HCT116 (cell line): Measurements from ENCODE around the gene SLF1. TPM values are rescaled to one million over a fixed set of nuclear protein-coding genes. Genes with fewer than 3 reads are reported as not detected.

ENCODE experiments used
- ATAC-seq: fragments of 200-7000 bp; cut with Tn5 transposase; 2 replicates; pipeline ENCODE4 v1.9.1; 2020; ENCODE audit warnings: mild to moderate bottlenecking, moderate library complexity
- BruUV-seq: library from RNA; stranded (reverse); fragments of 400-500 nt; replicated peaks from 2 replicates; lab custom pipeline; 2021; lab: Mats Ljungman, UMichigan
- CTCF ChIA-PET: fragments of 300-600 bp; sonication (Branson Sonifier 250); formaldehyde crosslinking; loops from one replicate; lab custom pipeline; 2021; ENCODE audit warnings: antibody characterized with exemption; lab: Charles Lee
- POLR2A ChIA-PET: fragments of 300-600, 350-600 bp; sonication (Branson Sonifier 250); formaldehyde crosslinking; loops from one replicate; lab custom pipeline; 2021; ENCODE audit warnings: antibody characterized with exemption; lab: Charles Lee
- RAD21 ChIA-PET, 2 experiments: fragments of 300-600 bp; sonication (Branson Sonifier 250); formaldehyde crosslinking; loops; one replicate each; lab custom pipeline; 2023; ENCODE audit warnings: low total read pairs in 2 of 2; ENCODE audit not compliant: uncharacterized antibody in 2 of 2, unreplicated experiment in 2 of 2, low non-redundant PET in 1 of 2; lab: Charles Lee
- DNase-seq: peaks from one replicate; pipeline ENCODE4 v3.0.0-alpha.2; 2010; ENCODE audit warnings: low read depth, low spot score
- H2AFZ ChIP-seq: fragments of 200-600 bp; shearing (Covaris generic), sonication (generic); 2 replicates; pipeline ENCODE4 v1.6.1; 2017; ENCODE audit warnings: low read depth, mixed run types, mixed read lengths, antibody characterized with exemption, low read length; ENCODE audit not compliant: poor library complexity, severe bottlenecking
- H3K27ac ChIP-seq: 2 replicates; pipeline ENCODE4 v1.5.1; 2012; ENCODE audit warnings: low read depth, low read length
- H3K27me3 ChIP-seq: fragments of 200-600 bp; sonication (generic); 2 replicates; pipeline ENCODE4 v1.6.1; 2016; ENCODE audit warnings: mixed run types, low read length, mixed read lengths; ENCODE audit not compliant: insufficient read depth
- H3K36me3 ChIP-seq, 2 experiments: fragments of 200-500 bp in 1 of 2; fragments of 200-600 bp in 1 of 2; sonication (Bioruptor generic) in 1 of 2; sonication (generic) in 1 of 2; 2 replicates each; pipeline versions ENCODE4 v1.5.1 to v1.6.1; 2014 to 2016; ENCODE audit warnings: low read length in 2 of 2, inconsistent platforms in 1 of 2, mixed read lengths in 1 of 2, mixed run types in 1 of 2; ENCODE audit not compliant: insufficient read depth in 2 of 2, control insufficient read depth in 1 of 2
- H3K4me1 ChIP-seq, 2 experiments: fragments of 200-600 bp in 1 of 2; sonication (generic) in 1 of 2; 2 replicates each; pipeline versions ENCODE4 v1.5.1 to v1.6.1; 2012 to 2017; ENCODE audit warnings: low read length in 2 of 2, inconsistent platforms in 1 of 2, mild to moderate bottlenecking in 1 of 2, mixed read lengths in 1 of 2, mixed run types in 1 of 2, moderate library complexity in 1 of 2; ENCODE audit not compliant: insufficient read depth in 2 of 2, control insufficient read depth in 1 of 2
- H3K4me2 ChIP-seq: fragments of 200-600 bp; sonication (generic); 2 replicates; pipeline ENCODE4 v1.6.1; 2017; ENCODE audit warnings: mixed run types, low read length, mixed read lengths
- H3K4me3 ChIP-seq, 2 experiments: fragments of 200-600 bp in 1 of 2; sonication (generic) in 1 of 2; replicated peaks in 1 of 2; 2 replicates each; pipeline ENCODE4 v1.5.1; 2011 to 2016; ENCODE audit warnings: low read length in 2 of 2, control low read depth in 1 of 2, low read depth in 1 of 2, mild to moderate bottlenecking in 1 of 2, mixed read lengths in 1 of 2, mixed run types in 1 of 2
- H3K79me2 ChIP-seq: fragments of 200-600 bp; sonication (generic); 2 replicates; pipeline ENCODE4 v1.6.1; 2017; ENCODE audit warnings: mild to moderate bottlenecking, mixed run types, low read length, moderate library complexity, mixed read lengths; ENCODE audit not compliant: insufficient read depth
- H3K9ac ChIP-seq: fragments of 200-600 bp; sonication (generic); 2 replicates; pipeline ENCODE4 v1.6.1; 2016; ENCODE audit warnings: low read length, mixed read lengths
- H3K9me2 ChIP-seq: fragments of 200-600 bp; sonication (generic), shearing (Covaris generic); 2 replicates; pipeline ENCODE4 v1.6.1; 2017; ENCODE audit warnings: mixed run types, mild to moderate bottlenecking, moderate library complexity; ENCODE audit not compliant: insufficient read depth
- H3K9me3 ChIP-seq, 2 experiments: fragments of 200-500 bp in 1 of 2; fragments of 200-600 bp in 1 of 2; sonication (Bioruptor generic) in 1 of 2; sonication (generic) in 1 of 2; 2 replicates each; pipeline ENCODE4 v1.6.1; 2014 to 2017; ENCODE audit warnings: low read length in 2 of 2, mixed read lengths in 2 of 2, inconsistent platforms in 1 of 2, low read depth in 1 of 2, mild to moderate bottlenecking in 1 of 2, mixed run types in 1 of 2, moderate library complexity in 1 of 2; ENCODE audit not compliant: control insufficient read depth in 1 of 2, insufficient read depth in 1 of 2
- H4K20me1 ChIP-seq: fragments of 200-600 bp; sonication (generic), shearing (Covaris generic); 2 replicates; pipeline ENCODE4 v1.6.1; 2017; ENCODE audit warnings: mixed run types, mild to moderate bottlenecking, moderate library complexity; ENCODE audit not compliant: insufficient read depth
- ATF3 ChIP-seq: IDR thresholded peaks from 2 replicates; pipeline ENCODE4 v1.6.1; 2012
- CBX3 ChIP-seq: IDR thresholded peaks from 2 replicates; pipeline ENCODE4 v1.6.1; 2012; ENCODE audit warnings: low read depth
- CEBPB ChIP-seq: IDR thresholded peaks from 2 replicates; pipeline ENCODE4 v1.6.1; 2012; ENCODE audit warnings: low read depth
- EGR1 ChIP-seq: IDR thresholded peaks from 2 replicates; pipeline ENCODE4 v1.6.1; 2012; ENCODE audit warnings: low read depth
- EZH2 ChIP-seq: fragments of 200-600 bp; sonication (generic); IDR thresholded peaks from 2 replicates; pipeline ENCODE4 v1.6.1; 2017; ENCODE audit warnings: antibody characterized with exemption, mixed run types
- JUND ChIP-seq: IDR thresholded peaks from 2 replicates; pipeline ENCODE4 v1.6.1; 2012
- MAX ChIP-seq: IDR thresholded peaks from 2 replicates; pipeline ENCODE4 v1.6.1; 2012
- POLR2A ChIP-seq: IDR thresholded peaks from 2 replicates; pipeline ENCODE4 v1.7.0; 2011; ENCODE audit warnings: borderline replicate concordance; ENCODE audit not compliant: insufficient read depth, insufficient read length; ENCODE audit errors: extremely low read depth
- POLR2AphosphoS5 ChIP-seq: IDR thresholded peaks from 2 replicates; pipeline ENCODE4 v1.6.1; 2011; ENCODE audit warnings: mild to moderate bottlenecking, low read depth, low read length, moderate library complexity
- RAD21 ChIP-seq: IDR thresholded peaks from 2 replicates; pipeline ENCODE4 v1.6.1; 2012; ENCODE audit warnings: low read depth, mild to moderate bottlenecking
- SIN3A ChIP-seq: IDR thresholded peaks from 2 replicates; pipeline ENCODE4 v1.6.1; 2012; ENCODE audit warnings: low read depth
- SP1 ChIP-seq: IDR thresholded peaks from 2 replicates; pipeline ENCODE4 v1.6.1; 2012; ENCODE audit warnings: low read depth
- SRF ChIP-seq: IDR thresholded peaks from 2 replicates; pipeline ENCODE4 v1.6.1; 2012; ENCODE audit warnings: low read depth
- TCF7L2 ChIP-seq: IDR thresholded peaks from 2 replicates; pipeline ENCODE4 v1.7.0; 2011; ENCODE audit warnings: borderline replicate concordance, inconsistent platforms; ENCODE audit not compliant: insufficient read depth, insufficient read length; ENCODE audit errors: extremely low read depth
- intact Hi-C: fragments of 100-400 bp; cut with micrococcal nuclease; formaldehyde crosslinking; loops from 2 replicates; pipeline ENCODE4 v1.10.0; 2022
- total RNA-seq: library from RNA; stranded (reverse); gene quantifications from one replicate; pipeline ENCODE4 v1.2.1, GENCODE V29; 2021; ENCODE audit not compliant: unreplicated experiment
- TF ChIP-seq, protein P1 (sequence below): IDR thresholded peaks from 2 replicates; pipeline ENCODE4 v1.6.1; 2011; ENCODE audit warnings: mild to moderate bottlenecking, low read length, moderate library complexity; ENCODE audit not compliant: insufficient replicate concordance; ENCODE audit errors: extremely low read depth
- TF ChIP-seq, protein P2 (sequence below): IDR thresholded peaks from 2 replicates; pipeline ENCODE4 v1.6.1; 2012; ENCODE audit warnings: low read depth

Gene SLF1
- total RNA-seq, 1 experiment from 2014 or later, result 10.4 TPM

GRCh38 chr5:94649874-94650273, 31.4 kb downstream of the SLF1 start:
- no peaks in the 10 kb centered on the region for H3K4me1 ChIP-seq
- TF ChIP-seq, protein P1, sequence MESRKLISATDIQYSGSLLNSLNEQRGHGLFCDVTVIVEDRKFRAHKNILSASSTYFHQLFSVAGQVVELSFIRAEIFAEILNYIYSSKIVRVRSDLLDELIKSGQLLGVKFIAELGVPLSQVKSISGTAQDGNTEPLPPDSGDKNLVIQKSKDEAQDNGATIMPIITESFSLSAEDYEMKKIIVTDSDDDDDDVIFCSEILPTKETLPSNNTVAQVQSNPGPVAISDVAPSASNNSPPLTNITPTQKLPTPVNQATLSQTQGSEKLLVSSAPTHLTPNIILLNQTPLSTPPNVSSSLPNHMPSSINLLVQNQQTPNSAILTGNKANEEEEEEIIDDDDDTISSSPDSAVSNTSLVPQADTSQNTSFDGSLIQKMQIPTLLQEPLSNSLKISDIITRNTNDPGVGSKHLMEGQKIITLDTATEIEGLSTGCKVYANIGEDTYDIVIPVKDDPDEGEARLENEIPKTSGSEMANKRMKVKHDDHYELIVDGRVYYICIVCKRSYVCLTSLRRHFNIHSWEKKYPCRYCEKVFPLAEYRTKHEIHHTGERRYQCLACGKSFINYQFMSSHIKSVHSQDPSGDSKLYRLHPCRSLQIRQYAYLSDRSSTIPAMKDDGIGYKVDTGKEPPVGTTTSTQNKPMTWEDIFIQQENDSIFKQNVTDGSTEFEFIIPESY, result no peak
- TF ChIP-seq ATF3, result no peak
- TF ChIP-seq MAX, result no peak
- no peak for TF ChIP-seq SRF
- no peak for TF ChIP-seq TCF7L2
- no peak for TF ChIP-seq POLR2A
- no peak for TF ChIP-seq JUND
- no peak for TF ChIP-seq EZH2
- TF ChIP-seq CEBPB, result no peak
- no peak for TF ChIP-seq EGR1
- no peak for TF ChIP-seq SP1
- TF ChIP-seq POLR2AphosphoS5, result no peak
- TF ChIP-seq SIN3A, result no peak
- TF ChIP-seq, protein P2, sequence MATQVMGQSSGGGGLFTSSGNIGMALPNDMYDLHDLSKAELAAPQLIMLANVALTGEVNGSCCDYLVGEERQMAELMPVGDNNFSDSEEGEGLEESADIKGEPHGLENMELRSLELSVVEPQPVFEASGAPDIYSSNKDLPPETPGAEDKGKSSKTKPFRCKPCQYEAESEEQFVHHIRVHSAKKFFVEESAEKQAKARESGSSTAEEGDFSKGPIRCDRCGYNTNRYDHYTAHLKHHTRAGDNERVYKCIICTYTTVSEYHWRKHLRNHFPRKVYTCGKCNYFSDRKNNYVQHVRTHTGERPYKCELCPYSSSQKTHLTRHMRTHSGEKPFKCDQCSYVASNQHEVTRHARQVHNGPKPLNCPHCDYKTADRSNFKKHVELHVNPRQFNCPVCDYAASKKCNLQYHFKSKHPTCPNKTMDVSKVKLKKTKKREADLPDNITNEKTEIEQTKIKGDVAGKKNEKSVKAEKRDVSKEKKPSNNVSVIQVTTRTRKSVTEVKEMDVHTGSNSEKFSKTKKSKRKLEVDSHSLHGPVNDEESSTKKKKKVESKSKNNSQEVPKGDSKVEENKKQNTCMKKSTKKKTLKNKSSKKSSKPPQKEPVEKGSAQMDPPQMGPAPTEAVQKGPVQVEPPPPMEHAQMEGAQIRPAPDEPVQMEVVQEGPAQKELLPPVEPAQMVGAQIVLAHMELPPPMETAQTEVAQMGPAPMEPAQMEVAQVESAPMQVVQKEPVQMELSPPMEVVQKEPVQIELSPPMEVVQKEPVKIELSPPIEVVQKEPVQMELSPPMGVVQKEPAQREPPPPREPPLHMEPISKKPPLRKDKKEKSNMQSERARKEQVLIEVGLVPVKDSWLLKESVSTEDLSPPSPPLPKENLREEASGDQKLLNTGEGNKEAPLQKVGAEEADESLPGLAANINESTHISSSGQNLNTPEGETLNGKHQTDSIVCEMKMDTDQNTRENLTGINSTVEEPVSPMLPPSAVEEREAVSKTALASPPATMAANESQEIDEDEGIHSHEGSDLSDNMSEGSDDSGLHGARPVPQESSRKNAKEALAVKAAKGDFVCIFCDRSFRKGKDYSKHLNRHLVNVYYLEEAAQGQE, result no peak
- no peak for TF ChIP-seq RAD21
- no peak for TF ChIP-seq CBX3
- H3K4me3 ChIP-seq, result no peak overlapping the region
- H3K9me2 ChIP-seq, result no peaks in the 10 kb centered on the region
- H3K36me3 ChIP-seq, result peaks cover 0 to 4% of the 10 kb centered on the region in 2 experiments; a peak in 1 of 4 replicates
- no peaks in the 10 kb centered on the region for H3K9me3 ChIP-seq
- DNase-seq (no peak), ATAC-seq (no peak)
- intact Hi-C loops, result no loop called here
- no peaks in the 10 kb centered on the region for H3K27me3 ChIP-seq
- H3K79me2 ChIP-seq, result no peaks in the 10 kb centered on the region
- no TSS peak for BruUV-seq
- CTCF ChIA-PET, result no interaction called here
- no peak overlapping the region for H2AFZ ChIP-seq
- H4K20me1 ChIP-seq, result no peaks in the 10 kb centered on the region
- POLR2A ChIA-PET, result no interaction called here
- H3K4me2 ChIP-seq, result no peak overlapping the region
- no peak overlapping the region for H3K9ac ChIP-seq
- RAD21 ChIA-PET, result no interaction called here
- H3K27ac ChIP-seq, result no peak overlapping the region
